Amniotic epithelial cell (primary cell): ENCODE results near the gene TRABD2A.
A peak's percentile ranks its signal among the peaks of the same experiment; 100 is the strongest.

Source experiments
- DNase-seq: peaks from one replicate; pipeline ENCODE4 v3.0.0-alpha.2; 2010; ENCODE audit warnings: low read depth

The TRABD2A gene

DNA sequence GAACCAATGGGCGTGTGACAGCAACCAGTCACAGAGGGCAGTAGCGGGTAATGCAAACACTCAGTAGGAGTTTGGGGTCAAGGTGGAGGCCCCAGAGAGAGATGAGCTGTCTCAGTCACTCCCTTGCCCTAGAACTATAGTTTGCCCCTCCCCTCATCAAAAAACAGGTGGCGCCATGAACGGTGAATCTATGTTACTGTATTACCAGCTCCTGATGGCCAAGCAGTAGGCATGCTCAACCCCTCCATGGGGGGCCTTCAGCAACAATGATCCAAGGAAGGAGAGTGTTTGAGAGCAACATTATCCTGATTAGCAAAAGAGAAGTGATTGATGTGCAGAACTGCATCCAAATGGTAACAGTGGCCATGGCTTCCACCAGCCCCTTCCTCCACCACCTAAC is 30.4 kb downstream of the TRABD2A start:
- no peak for DNase-seq

GRCh38 chr2:84849271-84849952 is 31.5 kb downstream of the TRABD2A start:
- DNase-seq: no peak

- peak; percentile 31 for DNase-seq
Observed at GRCh38 chr2:84847326-84848050, 33.4 kb downstream of the TRABD2A start.

DNA sequence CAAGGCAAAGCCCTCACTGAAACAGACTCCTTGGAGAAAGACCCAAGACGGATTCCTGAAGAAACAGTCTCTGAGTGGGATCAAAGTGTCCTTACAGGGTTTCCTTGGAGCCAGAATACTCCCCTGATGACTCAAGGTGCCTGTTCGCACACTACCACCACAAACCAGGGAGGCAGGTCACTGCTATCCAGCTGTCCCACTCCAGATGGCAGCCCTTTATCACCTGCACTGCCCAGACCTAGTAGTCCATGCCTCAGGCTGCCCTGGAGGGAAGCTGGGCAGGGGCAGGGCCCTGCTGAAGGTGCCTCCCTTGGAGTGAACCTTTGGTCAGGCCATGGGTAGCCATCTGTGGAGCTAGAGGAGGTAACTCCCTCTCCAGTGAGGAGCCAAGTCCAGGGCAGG is 34.1 kb downstream of the TRABD2A start:
- peak; percentile 57 for DNase-seq

DNA sequence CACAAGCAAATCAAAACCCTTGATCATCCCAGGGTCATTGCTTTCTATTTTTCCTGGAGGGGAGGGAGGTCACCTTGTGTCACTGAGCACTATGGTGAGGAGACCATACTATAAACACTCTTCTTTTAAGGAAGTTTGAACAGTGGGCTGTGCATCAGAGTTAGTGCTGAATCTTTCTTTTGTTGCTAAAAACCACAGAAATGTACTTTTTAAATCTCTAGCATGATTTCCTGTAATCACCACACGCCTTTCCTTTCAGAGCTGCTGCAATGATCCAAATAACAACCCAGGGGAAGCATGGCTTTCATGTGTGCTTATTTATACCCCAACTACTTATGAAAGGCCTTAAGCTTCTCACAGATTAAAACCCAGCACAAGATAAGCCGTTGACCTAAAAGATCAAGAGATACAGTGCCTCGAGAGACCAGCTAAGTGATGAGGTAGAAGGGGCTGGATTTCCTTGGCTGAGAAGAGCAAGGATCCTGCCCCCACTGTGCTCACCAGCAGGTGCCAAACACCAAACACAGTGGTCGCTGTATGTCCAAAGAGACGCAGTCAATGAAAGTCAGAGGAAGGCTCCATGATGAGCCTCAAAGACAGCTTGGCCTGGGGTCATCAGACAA is 34.7 kb downstream of the TRABD2A start:
- DNase-seq: peak; percentile 74

DNA sequence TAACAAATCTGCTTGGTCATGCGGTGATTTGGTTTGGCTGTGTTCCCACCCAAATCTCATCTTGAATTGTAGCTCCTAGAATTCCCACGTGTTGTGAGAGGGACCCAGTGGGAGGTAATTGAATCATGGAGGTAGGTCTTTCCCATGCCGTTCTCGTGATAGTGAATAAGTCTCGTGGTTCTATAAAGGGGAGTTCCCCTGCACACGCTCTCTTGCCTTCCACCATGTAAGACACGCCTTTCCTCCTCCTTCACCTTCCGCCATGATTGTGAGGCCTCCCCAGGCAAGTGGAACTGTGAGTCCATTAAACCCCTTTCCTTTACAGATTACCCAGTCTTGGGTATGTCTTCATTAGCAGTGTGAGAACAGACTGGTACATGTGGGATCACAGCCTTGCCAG is 36.7 kb downstream of the TRABD2A start:
- DNase-seq: no peak

DNA sequence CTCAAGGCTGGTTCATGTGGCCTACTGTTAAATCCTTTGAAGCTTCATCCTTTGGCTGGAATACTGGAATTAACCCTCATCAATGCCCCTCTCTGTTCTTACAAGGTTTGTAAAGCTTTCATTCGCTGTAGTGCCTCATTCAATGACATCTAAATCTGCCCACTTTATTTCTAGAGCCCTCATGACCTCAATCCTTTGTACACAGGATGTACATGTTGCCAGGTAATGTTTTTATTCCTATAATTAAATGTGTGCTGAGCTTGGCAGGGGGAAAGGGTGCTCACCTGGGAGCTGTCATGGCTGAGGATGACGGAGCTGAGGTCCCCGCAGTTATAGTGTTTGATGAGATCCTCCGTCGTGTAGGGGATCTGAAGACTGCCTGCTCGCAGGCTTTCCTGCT is 39.3 kb downstream of the TRABD2A start:
- no peak for DNase-seq

DNA sequence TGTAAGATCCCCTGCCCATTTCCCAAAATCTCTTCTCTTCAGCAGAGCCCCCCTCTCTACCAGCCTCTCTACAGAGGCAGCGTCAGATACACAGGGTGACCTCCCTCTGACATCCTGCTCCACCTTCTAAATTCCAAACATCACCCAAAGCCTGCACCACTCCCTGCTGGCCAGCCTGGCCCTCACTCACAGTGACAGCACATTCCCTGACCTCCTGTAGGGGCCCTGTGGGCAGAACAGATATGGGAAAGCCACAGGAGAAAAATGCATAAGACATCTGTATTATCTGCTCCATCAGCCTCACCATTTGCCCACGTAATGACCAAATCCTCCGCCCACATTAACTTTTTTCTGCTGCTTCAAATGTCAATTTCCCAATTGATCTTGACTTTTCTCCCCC is 40.6 kb downstream of the TRABD2A start:
- peak; percentile 33 for DNase-seq

GRCh38 chr2:84839851-84840250 is 41.0 kb downstream of the TRABD2A start:
- no peak for DNase-seq

DNA sequence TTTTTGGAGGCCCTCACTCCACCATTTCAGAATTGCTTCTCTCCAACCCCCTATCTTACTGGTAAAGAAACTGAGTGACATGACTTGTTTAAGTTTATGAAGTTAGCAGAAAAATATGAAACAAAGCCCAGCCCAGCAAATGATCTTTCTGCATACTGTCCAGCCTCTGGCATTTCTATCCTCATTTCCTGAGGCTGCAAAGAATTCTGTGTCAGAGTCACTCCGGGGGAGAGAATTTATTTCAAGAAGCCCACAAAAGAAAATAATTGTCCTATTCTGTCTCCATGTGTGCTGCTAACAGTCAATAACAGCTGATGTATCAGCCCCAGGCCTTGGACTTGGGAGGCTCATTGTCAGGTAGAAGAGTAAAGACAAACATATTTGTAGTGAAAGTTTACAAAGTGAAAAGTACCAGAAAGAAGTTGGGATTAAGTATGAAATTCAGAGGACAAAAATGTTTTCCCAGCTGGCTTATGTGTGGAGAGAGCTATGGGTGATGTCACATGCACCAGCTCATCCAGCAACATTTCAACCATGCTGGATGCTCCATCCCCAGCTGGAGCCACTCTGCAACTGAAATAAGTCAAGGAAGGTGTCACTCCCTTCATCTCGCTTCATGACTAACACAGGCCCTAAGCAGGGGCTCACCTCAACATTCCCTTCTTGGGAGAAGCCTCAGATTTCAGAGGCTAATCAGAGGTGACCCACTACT is 42.3 kb downstream of the TRABD2A start:
- peak; percentile 29 for DNase-seq

DNA sequence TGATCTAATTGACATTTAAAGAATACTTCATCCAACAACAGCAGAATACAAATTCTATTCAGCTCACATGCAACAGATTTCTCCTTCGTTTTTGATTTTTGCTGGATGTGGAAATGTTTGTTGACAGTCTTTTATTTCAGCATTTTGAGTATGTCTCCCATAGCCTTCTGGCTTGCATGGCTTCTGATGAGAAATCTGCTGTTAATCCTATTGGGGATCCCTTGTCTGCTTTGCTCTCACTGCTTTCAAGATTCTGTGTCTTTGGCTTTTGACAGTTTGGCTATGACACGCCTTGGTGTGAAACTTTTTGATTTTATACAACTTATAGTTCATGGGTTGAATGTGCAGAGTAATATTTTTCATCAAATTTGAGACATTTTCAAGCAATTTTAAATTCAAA is 44.7 kb downstream of the TRABD2A start:
- DNase-seq: no peak

DNA sequence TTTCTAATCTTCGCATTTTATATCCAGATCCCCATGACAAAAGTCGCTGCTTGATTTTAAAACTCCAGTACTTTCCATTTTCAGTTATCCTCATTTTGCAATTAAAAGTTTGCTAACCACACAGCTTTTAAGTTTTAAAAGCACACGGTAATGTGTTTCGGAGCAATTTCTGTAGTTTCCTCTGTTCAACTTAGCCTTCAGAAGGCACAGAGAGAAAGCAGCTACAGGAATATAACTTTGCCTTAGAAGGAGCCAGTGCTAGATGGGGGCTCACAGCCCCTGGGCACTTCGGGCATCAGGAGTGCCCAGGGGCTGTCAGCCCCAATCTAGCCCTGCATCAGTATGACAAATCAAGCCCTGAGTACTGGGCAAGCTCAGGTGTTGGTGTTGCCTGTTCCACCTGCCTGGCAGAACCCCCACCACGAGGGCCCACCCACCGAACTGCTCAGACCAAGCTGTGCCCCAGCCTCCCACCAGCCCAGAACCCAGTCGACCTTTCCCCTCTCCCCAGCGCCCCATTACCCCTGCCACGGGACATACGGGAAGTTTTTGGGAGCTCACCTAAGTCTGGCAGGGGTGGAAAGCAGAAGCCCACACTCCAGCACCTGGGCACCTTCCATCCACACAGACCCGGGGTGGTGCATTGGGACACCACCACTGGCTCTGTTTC is 47.3 kb downstream of the TRABD2A start:
- DNase-seq: no peak

- no peak for DNase-seq
Observed at GRCh38 chr2:84832772-84833461, 48.0 kb downstream of the TRABD2A start.

- DNase-seq: no peak
Observed at GRCh38 chr2:84830758-84831500, 50.0 kb downstream of the TRABD2A start.

- peak; percentile 71 for DNase-seq
Observed at GRCh38 chr2:84830095-84830494, 50.8 kb downstream of the TRABD2A start.

DNA sequence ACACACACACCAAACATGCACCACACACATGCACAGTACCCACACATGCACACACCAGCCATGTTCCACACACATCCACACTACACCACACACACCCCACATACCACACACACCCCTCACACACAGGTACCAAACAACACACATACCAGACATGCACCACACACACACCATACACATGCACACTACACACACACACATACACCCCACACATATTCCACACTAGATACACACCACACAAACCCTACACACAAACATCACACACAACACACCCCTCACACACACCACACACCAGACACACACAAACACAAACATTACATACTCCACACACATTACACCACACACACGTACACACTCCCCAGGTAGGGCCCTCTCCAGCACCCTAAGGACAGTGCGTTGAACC is 51.2 kb downstream of the TRABD2A start:
- no peak for DNase-seq

GRCh38 chr2:84827978-84828575 is 52.8 kb downstream of the TRABD2A start:
- DNase-seq: no peak

DNA sequence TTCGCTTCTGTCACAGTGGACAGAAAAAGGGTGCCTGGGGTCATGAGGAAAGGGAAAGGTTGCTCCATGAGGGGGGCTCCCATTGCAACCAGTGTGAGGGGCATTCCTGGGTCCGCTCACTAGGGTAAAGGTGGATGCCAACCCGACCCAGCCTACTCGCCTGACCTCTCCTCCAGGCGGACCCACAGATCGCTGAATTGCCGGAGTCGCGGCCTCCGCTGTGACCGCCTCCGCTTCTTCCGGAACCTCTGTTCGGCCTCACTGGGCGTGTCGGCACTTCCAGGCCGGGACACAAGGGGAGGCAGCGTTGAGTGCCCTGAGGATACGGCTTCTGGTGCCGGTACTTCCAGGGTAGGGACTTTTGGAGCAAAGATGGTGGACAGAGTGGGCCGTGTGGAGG is 57.1 kb downstream of the TRABD2A start:
- no peak for DNase-seq

- no peak for DNase-seq
Observed at GRCh38 chr2:84823229-84823628, 57.7 kb downstream of the TRABD2A start.

DNA sequence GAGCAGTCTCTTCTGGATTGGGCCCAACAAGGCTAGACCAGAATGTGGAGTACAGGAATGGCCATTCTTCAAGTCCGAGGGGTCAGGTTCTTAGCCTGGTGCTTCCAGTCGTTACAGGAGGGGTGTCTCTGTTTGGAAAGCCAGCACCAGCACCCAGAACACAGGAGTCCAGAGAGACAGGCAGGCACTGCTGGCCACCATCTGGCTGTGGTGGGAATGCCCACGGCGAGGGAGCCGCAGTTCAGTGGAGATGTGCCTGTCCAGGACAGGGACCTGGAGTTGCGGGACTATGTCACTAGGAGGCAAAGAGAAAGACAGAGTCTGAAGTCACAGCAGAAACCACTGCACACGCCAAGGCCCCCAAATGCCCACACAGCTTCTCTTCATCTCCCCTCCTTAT is 59.1 kb downstream of the TRABD2A start:
- DNase-seq: no peak
